Measurements from ENCODE around the gene PCOLCE2.
"Not testable (repeated sequence)": the region's sequence is repeated elsewhere in the genome, so short reads cannot be mapped to it uniquely, and the experiment has no call there.

Gene PCOLCE2

DNA sequence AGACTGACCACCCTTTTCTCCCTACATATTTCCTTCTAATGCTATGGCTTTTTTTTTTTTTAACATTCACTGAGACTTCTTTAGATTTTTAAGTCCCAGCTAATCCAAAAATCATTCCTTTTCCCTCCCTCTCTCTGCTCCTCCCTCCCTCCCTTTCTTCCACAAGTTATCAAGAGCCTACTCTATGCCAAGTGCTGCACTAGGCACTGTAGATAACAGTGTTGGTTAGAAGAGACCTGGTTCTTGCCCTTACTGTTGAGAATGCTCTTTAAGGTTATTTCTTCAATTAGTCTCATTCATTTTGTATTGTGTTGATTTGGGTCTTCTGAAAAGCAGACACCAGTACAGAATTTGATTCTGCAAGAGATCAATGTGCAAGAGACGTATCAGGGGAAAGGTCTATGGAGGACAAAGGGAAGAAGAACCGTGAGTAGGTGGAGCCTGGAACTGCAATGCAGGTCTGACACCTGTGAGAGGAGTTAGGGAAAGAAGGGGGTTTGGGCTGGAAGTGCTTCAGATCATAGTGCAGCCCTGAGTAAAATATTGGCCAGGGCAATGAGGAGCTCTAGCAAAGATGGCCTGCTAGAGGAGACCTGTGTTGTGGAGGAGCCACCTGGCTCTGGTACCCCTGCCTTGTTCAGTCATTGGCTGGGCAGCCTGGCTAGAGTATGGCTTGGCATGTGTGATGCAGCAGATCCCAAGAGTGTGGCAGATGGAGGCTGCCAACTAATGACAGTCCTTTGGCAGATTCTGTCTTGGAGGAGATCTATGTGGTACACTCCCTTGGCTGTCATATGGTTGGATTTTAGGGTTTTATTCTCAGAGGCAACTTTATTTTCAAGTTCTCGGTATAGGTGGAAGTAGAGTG, 9.7 kb upstream of the PCOLCE2 start:
- no peak for DNase-seq (ENCODE audit: low spot score)

DNA sequence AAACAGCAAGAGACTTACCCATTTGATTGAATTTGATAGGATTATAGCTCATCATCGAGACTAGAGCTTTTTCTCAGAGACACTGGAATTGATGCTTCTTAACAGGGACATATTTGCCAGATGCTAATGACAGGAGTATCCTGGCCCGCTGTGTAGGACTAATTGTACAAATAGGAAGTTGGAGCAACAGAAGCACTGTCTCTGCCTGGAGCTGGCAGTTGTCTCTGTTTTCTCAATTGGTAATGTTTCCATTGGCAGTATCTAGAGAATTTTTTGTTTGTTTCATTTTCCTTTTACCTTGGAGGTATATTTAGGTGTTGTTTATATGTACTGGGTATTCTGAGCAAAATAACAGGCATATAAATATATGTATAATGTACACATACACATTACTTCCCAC, 8.9 kb upstream of the PCOLCE2 start:
- DNase-seq (ENCODE audit: low spot score), result no peak

DNA sequence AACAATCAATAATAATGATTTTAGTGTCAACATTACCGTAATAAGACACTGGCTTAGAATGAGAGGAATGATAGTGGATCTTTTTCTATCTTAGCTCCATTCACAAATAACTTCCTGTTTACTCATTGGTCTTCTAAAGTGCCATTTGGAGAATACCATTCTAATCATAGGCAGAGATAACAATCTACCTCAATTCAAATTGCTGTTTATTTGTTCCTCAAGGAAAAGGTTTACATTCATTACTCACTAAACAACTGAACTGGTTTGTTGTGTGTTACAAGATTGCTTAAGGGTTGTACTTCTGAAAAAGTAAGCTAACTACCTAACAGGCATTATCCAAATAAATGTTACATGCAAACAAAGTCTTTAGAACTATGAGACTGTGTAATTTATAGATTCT, 8.1 kb upstream of the PCOLCE2 start:
- no peak for DNase-seq (ENCODE audit: low spot score)

DNA sequence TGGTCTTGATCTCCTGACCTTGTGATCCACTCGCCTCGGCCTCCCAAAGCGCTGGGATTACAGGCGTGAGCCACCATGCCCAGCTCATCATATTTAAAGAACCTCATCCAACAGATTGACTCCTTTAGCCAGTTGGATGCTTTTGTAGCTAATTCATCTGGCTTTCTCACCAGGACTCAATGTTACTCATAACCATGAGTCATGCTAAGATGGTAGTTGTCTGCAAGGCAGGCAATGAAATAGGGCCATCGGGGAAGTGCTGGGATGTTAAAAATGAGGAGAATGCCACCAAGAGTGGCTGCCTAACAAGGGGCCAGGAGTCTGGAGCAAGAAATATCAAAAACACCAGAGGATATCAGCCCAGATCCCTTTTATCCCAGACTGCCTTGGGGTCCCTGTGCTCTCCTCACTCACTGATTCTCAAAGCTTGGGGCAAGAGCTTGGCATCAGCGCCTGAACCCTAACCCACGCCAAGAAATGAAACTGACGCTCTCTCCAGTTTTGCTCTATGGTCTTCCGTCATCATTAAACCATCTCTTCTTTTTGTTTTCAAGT, 7.4 kb upstream of the PCOLCE2 start:
- no peak for DNase-seq (ENCODE audit: low spot score)

DNA sequence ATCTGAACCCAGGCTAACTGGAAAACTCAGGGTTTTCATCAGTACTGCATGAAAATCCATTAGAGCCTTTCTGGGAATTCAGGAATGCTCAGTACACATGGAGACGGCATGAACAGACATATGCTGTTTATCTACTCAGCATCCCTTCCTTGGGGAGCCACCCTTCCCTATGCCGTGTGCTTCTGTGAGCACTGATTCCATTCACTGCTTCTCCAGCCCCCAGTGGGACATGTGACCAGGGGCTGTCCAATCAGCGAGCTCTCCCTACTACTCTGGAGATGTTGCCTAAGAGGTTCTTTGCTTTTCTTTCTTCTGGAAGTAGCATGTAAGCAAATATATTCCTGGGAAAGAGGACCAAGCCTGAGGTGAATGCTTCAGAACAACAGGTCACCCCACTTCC, 5.6 kb upstream of the PCOLCE2 start:
- no peak for DNase-seq (ENCODE audit: low spot score)

DNA sequence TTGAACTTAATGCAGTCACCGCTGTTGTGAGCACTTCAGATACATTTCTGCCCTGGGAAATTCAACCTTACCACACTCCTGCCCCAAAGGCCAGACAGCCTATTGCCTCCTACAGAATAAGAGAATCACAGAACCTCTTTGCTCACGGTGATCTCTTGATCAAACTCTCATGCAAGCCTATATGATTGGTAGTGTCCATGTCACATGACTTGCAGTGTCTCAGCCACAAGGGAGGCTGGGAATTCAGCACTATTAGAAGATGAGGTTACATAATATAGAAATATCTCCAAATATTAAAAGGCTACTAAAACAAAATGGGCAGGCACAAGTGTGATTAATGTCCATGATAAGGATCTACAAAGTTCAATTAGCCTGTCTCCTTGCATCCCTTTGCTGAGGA, 3.8 kb upstream of the PCOLCE2 start:
- DNase-seq (ENCODE audit: low spot score), result no peak

DNA sequence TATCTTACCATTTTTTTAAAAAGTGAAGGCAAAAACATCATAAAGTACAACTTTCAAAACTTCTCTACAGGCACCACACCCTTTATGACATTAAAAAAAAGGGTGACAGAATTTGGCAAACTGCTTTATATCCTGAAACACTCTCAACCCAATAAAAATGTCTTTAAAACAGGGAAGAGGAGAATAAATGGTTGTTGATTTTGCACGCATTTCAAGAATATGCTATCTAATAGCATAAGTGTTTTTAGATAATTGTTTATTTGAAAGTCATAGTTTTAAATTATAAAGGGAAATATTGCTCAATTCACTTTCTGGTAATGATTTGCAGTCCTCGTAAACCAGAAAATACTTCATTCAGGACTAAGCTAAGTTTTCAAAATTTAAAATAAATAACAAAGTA, 1.7 kb upstream of the PCOLCE2 start:
- no peak for DNase-seq (ENCODE audit: low spot score)

DNA sequence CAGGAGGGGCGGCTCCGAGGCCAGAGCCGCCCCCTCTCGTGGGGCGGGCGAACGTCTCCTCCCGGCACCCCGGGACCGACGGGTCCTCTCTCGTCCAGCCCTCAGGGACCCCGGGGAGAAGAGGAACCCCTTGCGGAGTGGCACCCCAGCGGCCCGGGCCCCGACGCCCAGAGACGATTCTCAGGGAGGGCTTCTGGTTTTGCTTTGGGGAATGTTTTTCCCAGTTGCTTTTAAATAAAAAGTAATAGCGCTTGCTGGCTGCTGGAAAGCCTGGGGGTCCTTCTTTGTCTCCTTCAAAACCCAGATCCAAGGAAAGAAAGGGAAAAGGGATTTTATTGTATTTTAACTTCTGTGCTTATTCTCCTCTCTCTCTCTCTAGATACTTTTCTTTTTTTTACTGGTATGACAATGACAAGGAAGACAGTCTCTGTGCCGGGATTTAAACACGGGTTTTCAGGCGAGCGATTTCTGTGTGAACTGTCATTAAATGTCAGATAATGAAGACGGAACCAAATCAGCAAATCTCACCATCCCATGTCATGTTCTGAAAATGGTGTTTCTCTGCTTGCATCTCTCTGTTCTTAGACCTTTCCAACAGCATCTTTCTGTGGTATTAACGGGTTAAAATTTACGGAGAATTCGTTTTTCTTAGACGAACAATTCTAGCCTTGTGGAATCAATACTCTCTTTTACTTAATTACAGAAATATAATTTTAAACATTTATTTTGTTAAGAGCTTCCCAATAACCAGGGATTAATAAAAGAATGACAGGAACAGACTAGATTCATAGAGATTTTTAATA, 530 bp upstream of the PCOLCE2 start:
- DNase-seq (ENCODE audit: low spot score), result no peak

DNA sequence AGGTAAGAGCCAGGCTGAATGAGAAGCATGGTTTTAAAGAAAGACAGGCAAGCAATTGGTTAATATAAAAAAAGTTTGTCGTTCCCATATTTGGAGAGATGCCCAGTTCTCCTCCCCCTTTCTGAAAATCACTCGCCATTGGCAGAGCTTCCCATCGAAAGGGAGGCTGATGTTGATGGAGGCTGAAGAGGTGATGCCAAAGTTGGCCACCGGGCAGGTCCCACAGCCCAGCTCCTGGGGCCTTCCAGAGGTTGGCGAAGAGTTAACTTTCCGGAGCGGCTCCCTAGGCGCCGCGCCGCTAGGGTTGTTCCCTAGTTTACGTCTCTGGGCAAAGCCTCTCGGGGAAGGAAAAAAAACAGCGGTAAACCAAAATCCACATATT, 793 bp downstream of the PCOLCE2 start:
- no peak for DNase-seq (ENCODE audit: low spot score)

DNA sequence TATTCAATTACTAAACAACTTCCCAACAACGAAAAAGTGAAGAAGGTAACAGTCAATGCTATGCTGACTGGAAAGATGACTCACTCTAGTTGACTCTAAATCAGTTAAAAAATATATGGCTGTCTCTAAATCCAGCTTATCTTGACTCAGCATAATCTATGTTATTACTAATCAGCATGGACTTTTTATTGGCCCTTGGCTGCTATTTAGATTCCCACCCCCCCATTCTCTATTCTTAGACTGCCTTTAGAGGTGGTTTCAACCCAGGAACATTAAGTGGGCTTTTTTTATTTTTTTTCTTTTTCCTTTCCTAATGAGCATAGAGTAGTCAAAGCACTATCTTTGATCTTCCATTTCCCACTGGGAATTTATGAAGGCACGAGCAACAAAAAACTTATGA, 1.9 kb downstream of the PCOLCE2 start:
- DNase-seq (ENCODE audit: low spot score), result no peak

DNA sequence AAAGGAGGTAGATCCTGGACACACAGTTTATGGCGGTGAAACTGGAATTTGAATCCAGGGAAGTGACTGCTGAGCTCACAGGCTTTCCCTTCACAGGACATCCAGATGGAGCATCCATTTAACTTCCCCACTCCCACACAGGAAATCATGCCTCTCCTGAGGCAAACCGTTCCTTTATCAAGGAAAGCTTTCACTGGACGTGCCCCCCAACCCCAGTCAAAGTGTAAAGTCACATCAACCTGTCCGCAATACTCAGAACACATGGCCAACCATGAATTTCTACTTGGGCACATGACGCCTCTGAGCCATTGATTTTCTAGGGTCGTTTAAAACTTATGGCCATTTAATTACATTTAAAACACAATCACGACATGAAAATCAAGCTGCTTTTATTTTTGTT, 2.9 kb downstream of the PCOLCE2 start:
- DNase-seq (ENCODE audit: low spot score), result no peak

DNA sequence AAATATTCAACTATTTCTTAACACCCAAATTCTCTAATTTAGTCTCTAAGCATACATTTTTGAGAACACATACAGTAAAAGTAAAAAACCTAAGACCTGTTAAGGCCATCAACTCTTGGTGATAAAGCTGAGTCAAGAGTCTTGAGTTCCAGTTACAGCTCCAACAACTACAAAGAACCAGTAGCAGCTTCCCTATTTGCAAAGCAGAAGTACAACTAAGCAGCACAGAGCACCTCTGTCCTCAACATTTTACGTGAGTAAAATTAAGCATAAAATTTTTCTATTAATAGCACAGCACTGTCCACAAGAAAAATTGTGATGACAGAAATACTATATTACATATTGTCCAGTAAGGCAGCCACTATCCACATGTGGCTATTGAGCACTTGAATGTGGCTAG, 4.4 kb downstream of the PCOLCE2 start:
- DNase-seq (ENCODE audit: low spot score), result no peak

DNA sequence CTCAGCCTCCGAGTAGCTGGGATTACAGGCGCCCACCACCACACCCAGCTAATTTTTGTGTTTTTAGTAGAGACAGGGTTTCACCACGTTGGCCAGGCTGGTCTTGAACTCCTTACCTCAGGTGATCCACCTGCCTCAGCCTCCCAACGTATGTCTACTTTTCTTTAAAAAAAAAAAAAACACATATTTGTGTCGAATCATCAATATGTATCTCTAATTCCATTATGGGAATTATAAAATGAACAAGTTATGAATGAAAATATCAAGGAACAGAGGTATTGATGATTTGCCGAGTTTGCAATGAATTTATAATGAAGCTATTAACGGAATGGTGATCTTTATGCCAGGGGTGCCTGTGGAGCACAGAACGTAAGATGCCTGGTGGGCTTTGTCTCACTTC, 5.3 kb downstream of the PCOLCE2 start:
- DNase-seq (ENCODE audit: low spot score), result not testable (repeated sequence)

DNA sequence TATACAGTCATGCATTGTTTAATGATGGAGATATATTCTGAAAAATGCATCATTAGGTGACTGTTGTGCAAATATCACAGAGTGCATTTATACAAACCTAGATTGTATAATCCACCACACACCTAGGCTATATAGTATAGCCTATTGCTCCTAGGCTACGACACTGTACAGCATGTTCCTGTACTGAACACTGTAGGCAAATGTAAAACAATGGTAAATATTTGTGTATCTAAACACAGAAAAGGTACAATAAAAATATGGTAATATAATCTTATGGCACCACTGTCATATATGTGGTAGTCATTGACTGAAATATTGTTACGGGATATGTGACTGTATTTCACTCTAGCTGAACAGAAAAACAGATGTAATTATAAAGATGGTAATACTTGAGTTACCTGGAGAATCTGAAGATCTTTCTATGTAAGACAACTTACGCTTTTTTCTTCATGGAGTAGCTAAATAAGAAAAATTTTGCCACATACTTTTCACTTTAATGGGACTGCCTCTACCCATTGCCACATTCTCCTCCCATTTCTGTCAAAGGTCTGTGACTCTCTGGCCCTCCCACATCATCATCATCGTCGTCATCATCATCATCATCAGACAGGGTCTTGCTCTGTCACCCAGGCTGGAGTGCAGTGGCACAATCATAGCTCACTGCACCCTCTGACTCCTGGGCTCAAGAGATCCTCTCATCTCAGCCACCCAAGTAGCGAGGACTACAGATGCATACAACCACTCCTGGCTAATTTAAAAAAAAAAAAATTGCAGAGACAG, 7.2 kb downstream of the PCOLCE2 start:
- no peak for DNase-seq (ENCODE audit: low spot score)

DNA sequence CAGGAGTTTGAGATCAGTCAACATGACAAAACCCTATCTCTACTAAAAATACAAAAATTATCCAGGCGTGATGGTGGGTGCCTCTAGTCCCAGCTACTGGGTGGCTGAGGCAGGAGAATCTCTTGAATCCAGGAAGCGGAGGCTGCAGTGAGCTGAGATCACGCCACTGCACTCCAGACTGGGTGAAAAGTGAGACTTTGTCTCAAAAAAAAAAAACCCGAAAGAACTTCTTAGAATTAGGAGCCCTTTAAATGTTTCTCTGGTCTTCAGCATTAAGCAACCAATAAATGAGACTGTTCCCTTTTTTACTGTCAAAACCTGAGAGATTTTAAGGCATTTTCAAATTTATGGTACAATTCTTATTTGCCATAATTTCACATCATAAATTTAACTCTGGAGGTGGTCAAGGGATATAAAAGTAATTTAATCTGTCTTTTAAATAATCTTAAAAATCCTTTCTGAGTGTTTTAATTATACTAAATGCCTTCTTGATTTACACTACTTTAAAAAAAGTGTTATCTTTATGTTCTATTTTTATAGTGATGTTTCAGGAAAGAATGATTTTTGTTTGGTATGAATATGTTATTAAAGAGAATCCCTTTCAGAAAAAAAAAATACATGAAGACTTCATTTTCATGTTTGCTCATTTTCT, 10.1 kb downstream of the PCOLCE2 start:
- no peak for DNase-seq (ENCODE audit: low spot score)

DNA sequence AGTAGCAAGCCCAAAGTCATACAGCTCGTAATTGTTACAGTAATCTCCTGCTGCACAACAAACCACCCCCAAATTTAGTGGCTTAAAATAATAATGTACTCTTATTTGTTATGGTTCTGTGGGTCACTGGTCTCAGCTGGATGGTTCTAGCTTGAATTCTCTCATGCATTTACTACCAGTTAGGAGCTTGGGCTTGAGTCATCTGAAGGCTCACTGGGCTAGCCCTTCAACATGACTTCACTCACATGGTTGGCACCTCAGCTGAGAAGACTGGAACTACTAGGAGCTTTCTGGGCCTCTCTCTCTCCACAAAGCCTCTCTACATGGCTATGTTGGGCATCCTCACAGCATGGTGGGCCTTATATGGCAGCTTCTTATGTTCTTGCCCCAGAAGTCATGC, 12.5 kb downstream of the PCOLCE2 start:
- DNase-seq (ENCODE audit: low spot score), result no peak

DNA sequence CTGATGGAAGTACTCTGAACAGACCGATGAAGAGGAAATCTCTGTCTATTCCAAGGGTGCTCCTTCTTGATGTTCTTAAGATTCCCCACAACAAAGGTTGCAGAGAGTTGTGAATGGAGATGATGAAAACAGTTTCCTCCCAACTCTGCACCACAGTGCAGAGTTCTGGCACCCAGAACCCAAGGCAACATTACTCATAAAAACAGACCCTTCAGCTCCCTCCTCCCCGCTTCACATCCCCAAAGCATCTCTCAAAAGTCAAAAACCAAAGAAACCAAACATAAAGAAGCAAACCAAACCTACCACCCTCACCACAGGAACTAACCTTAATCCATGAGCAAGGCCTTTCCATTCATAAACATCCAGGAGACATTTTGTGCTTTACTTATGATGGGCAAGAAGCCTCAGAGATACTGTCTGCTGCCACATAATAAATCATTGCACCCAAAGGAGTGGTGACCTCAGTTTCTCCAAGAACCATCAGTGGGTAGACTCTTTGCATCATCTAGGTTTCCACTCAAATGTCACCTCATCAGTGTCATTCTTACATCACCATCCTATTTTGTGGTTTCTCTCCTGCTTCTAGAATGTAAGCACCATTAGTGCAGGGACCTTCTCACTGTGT, 13.2 kb downstream of the PCOLCE2 start:
- no peak for DNase-seq (ENCODE audit: low spot score)

DNA sequence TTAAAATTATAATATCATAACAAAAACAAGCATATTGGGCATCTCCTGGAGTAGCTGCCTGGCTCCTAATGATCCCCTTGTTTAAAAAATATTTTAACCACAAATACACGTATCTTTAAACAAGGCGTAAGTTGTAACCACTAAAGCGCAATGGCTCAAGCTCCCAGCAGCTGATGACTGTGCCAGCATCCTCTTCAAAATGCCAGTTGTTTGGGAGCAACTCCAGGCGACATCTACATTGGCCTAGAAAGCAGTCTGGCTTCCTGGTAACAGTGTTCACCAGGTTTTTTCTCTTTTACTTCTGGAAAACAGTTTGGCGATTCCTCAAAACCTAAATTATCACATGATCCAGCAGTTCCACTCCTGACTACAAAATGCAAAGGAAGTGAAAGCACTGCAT, 13.8 kb downstream of the PCOLCE2 start:
- no peak for DNase-seq (ENCODE audit: low spot score)

DNA sequence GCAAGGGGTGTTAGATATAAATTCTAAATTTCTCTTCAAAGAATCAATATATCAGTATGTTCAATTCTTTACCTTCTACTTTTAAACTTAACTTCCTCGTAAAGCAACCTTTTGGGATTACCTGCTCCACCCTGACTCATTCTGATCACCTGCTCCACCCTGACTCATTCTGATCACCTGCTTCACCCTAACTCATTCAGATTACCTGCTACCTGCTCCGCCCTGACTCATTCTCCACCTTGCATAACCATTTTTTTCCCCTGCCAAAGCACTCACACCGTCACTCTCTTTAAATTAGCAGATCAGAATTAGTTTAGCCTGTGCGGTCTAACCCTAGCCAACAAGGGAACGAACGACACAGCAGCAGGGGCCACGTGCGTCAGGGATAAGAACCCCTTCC, 20.5 kb downstream of the PCOLCE2 start:
- DNase-seq (ENCODE audit: low spot score), result not testable (repeated sequence)

DNA sequence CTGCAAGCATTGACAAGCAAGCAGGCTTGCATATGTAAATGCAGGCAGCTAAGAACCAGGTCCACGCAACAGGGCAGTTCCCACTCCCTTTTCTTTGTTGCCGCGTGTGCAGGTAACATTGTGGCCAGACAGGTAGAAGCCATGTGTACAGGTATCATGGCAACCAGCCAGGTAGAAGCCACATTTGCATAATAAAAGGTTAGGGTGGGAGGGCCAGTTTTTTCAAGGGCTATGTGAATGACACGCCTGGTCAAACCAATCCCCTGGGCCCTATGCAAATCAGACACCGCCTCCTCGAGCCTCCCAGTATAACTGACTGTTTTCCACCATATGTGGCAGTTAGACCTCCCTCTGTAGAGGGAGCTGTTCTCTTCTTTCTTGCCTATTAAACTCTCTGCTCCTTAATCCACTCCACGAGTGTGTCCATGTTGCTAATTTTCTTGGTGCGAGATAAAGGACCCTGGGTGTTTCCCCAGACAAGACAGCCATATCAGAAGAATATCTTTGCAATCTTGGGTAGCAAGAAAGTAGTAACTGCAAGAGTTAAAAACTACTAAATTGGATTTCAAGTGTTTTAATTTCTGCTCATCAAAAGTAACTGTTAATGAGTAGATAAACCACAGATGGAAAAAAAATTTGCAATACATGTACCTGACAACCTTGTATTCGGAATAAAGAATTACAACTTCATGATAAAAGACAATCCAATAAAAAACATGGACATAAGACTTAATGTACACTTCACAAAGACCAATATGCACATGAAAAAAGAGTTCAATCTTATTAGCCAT, 21.8 kb downstream of the PCOLCE2 start:
- no peak for DNase-seq (ENCODE audit: low spot score)
